Endothelial cell of umbilical vein (primary cell): ENCODE measurements around the gene ZNF679. TPM values are rescaled to one million over a fixed set of nuclear protein-coding genes. Genes with fewer than 3 reads are reported as not detected.

ENCODE experiments used
- BruUV-seq: library from RNA; stranded (reverse); fragments of 400-500 nt; replicated peaks from 2 replicates; lab custom pipeline; 2021; lab: Mats Ljungman, UMichigan
- CTCF ChIA-PET: fragments of 300-600, 350-600 bp; sonication (Branson Sonifier 250); formaldehyde crosslinking; loops from one replicate; lab custom pipeline; 2021; ENCODE audit warnings: antibody characterized with exemption, inconsistent platforms; lab: Charles Lee
- POLR2A ChIA-PET: fragments of 300-600, 350-600 bp; sonication (Branson Sonifier 250); formaldehyde crosslinking; loops from one replicate; lab custom pipeline; 2021; ENCODE audit warnings: antibody characterized with exemption, inconsistent platforms; lab: Charles Lee
- DNase-seq: peaks from one replicate; pipeline ENCODE4 v3.0.0-alpha.2; 2011; ENCODE audit warnings: low read depth, low spot score
- FAIRE-seq: peaks from 2 replicates; lab custom pipeline; 2011; peaks lifted over from hg19 to GRCh38; lab: Jason Lieb, UNC
- H2AFZ ChIP-seq: 2 replicates; pipeline ENCODE4 v1.6.0; 2012; ENCODE audit warnings: low read depth, low read length, control low read depth, inconsistent platforms
- H3K27ac ChIP-seq: 2 replicates; pipeline ENCODE4 v1.5.1; 2011; ENCODE audit warnings: low read depth, mild to moderate bottlenecking, control low read depth, low read length, moderate library complexity; ENCODE audit not compliant: insufficient read depth
- H3K27me3 ChIP-seq, 2 experiments: 2 replicates each; pipeline versions ENCODE4 v1.6.0 to v1.6.1; 2011; ENCODE audit warnings: low read length in 2 of 2, mixed read lengths in 1 of 2; ENCODE audit not compliant: control insufficient read depth in 2 of 2, insufficient read depth in 2 of 2
- H3K36me3 ChIP-seq, 2 experiments: 2 replicates in 1 of 2; 3 replicates in 1 of 2; pipeline ENCODE4 v1.5.1; 2011; ENCODE audit warnings: low read length in 2 of 2, mild to moderate bottlenecking in 1 of 2, moderate library complexity in 1 of 2; ENCODE audit not compliant: control insufficient read depth in 2 of 2, insufficient read depth in 2 of 2; ENCODE audit errors: extremely low read depth in 1 of 2
- H3K4me1 ChIP-seq: 3 replicates; pipeline ENCODE4 v1.5.1; 2011; ENCODE audit warnings: mild to moderate bottlenecking, low read length; ENCODE audit not compliant: control insufficient read depth, insufficient read depth; ENCODE audit errors: extremely low read depth
- H3K4me2 ChIP-seq: 2 replicates; pipeline ENCODE4 v1.6.1; 2011; ENCODE audit warnings: low read length, control low read depth, mixed read lengths; ENCODE audit not compliant: insufficient read depth
- H3K4me3 ChIP-seq, 3 experiments: fragments of 200-600 bp in 1 of 3; sonication (generic), shearing (Covaris generic) in 1 of 3; replicated peaks in 1 of 3; 2 replicates each; pipeline ENCODE4 v1.5.1; 2011 to 2016; ENCODE audit warnings: control low read depth in 3 of 3, low read length in 3 of 3, mild to moderate bottlenecking in 2 of 3, inconsistent platforms in 1 of 3, low read depth in 1 of 3, moderate library complexity in 1 of 3; ENCODE audit not compliant: insufficient read depth in 1 of 3
- H3K79me2 ChIP-seq: 2 replicates; pipeline ENCODE4 v1.6.0; 2012; ENCODE audit warnings: low read length, inconsistent platforms; ENCODE audit not compliant: control insufficient read depth, insufficient read depth
- H3K9ac ChIP-seq: replicated peaks from 2 replicates; pipeline ENCODE3; 2011; ENCODE audit warnings: low read length, control low read depth; ENCODE audit not compliant: insufficient read depth; ENCODE audit errors: extremely low read depth
- H3K9me1 ChIP-seq: replicated peaks from 3 replicates; pipeline ENCODE4 v1.6.0; 2011; ENCODE audit warnings: mild to moderate bottlenecking, low read length; ENCODE audit not compliant: control insufficient read depth, insufficient read depth; ENCODE audit errors: extremely low read depth
- H3K9me3 ChIP-seq: replicated peaks from 2 replicates; pipeline ENCODE4 v1.5.1; 2012; ENCODE audit warnings: low read length, inconsistent platforms; ENCODE audit not compliant: control insufficient read depth, insufficient read depth
- H4K20me1 ChIP-seq: replicated peaks from 2 replicates; pipeline ENCODE3; 2011; ENCODE audit warnings: mild to moderate bottlenecking, low read length; ENCODE audit not compliant: control insufficient read depth, insufficient read depth; ENCODE audit errors: extremely low read depth
- EZH2 ChIP-seq: IDR thresholded peaks from 2 replicates; pipeline ENCODE4 v1.6.1; 2012; ENCODE audit warnings: borderline replicate concordance, low read depth, mild to moderate bottlenecking, moderate library complexity, low read length, inconsistent platforms; ENCODE audit not compliant: severe bottlenecking
- FOS ChIP-seq: IDR thresholded peaks from 2 replicates; pipeline ENCODE4 v1.6.1; 2011; ENCODE audit warnings: mild to moderate bottlenecking, low read length, moderate library complexity, borderline replicate concordance; ENCODE audit not compliant: insufficient read depth
- GATA2 ChIP-seq: IDR thresholded peaks from 2 replicates; pipeline ENCODE4 v1.7.0; 2011; ENCODE audit warnings: low read depth, mild to moderate bottlenecking, moderate library complexity, mixed read lengths, low read length; ENCODE audit not compliant: insufficient read length, insufficient read depth
- JUN ChIP-seq: IDR thresholded peaks from 2 replicates; pipeline ENCODE4 v1.6.1; 2011; ENCODE audit warnings: borderline replicate concordance, low read depth; ENCODE audit not compliant: insufficient read length, insufficient read depth
- MYC ChIP-seq: IDR thresholded peaks from one replicate; pipeline ENCODE4 v1.6.1; 2011; ENCODE audit warnings: mild to moderate bottlenecking, low read depth, low read length
- POLR2A ChIP-seq: IDR thresholded peaks from 2 replicates; pipeline ENCODE4 v1.6.1; 2012; ENCODE audit warnings: low read depth, mild to moderate bottlenecking, control low read depth, low read length
- POLR2AphosphoS5 ChIP-seq: IDR thresholded peaks from 2 replicates; pipeline ENCODE4 v1.6.1; 2012; ENCODE audit warnings: low read depth, mild to moderate bottlenecking, control low read depth, low read length, moderate library complexity; ENCODE audit not compliant: insufficient read depth
- dilution Hi-C: fragments of 300-500 bp; cut with MboI; formaldehyde crosslinking; loops from one replicate; pipeline ENCODE4 v1.15.0; 2019; ENCODE audit warnings: low sequenced_read_pairs; ENCODE audit not compliant: extremely low pct_ligation_motif_present
- intact Hi-C: fragments of 100-400 bp; cut with micrococcal nuclease; formaldehyde crosslinking; loops from one replicate; pipeline ENCODE4 v1.10.0; 2022
- polyA plus RNA-seq, 4 experiments: library from polyadenylated mRNA; depleted of rRNA in 3 of 4; stranded (reverse) in 3 of 4; unstranded in 1 of 4; fragments of >200 nt; gene quantifications; 2 replicates each; pipeline versions ENCODE4 v1.2.1 to v1.2.3, GENCODE V29; 2011 to 2012; ENCODE audit warnings: missing spikeins in 1 of 4
- total RNA-seq: library from RNA; stranded (reverse); gene quantifications from 2 replicates; pipeline ENCODE4 v1.2.3, GENCODE V29; 2021
- TF ChIP-seq, protein P1 (sequence below): IDR thresholded peaks from 2 replicates; pipeline ENCODE4 v1.6.1; 2011; ENCODE audit not compliant: insufficient read depth, insufficient read length
- TF ChIP-seq, protein P2 (sequence below), 2 donors: IDR thresholded peaks; 1 replicate in 1 of 2; 2 replicates in 1 of 2; pipeline ENCODE4 v1.5.1; 2011; ENCODE audit warnings: low read length in 2 of 2, mild to moderate bottlenecking in 2 of 2, moderate library complexity in 2 of 2, control low read depth in 1 of 2, inconsistent platforms in 1 of 2, low read depth in 1 of 2; ENCODE audit not compliant: insufficient read depth in 1 of 2; ENCODE audit errors: extremely low read depth in 1 of 2

Gene ZNF679
- total and polyA plus RNA-seq, 2 donors (not counting 3 experiments of a cell fraction or from before 2014, with no cell fraction given), result not detected

GRCh38 chr7:64192775-64193174 is 35.5 kb upstream of the ZNF679 start:
- BruUV-seq, result no TSS peak
- intact Hi-C loops (no loop called here), dilution Hi-C loops (no loop called here)
- no peak overlapping the region for H3K9ac ChIP-seq
- DNase-seq, result no peak
- no peak overlapping the region for H2AFZ ChIP-seq
- TF ChIP-seq POLR2AphosphoS5 (no peak), EZH2 (no peak), JUN (no peak), GATA2 (no peak), POLR2A (no peak), FOS (no peak), MYC (no peak)
- TF ChIP-seq, protein P1, sequence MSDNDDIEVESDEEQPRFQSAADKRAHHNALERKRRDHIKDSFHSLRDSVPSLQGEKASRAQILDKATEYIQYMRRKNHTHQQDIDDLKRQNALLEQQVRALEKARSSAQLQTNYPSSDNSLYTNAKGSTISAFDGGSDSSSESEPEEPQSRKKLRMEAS, result no peak
- TF ChIP-seq, protein P2, sequence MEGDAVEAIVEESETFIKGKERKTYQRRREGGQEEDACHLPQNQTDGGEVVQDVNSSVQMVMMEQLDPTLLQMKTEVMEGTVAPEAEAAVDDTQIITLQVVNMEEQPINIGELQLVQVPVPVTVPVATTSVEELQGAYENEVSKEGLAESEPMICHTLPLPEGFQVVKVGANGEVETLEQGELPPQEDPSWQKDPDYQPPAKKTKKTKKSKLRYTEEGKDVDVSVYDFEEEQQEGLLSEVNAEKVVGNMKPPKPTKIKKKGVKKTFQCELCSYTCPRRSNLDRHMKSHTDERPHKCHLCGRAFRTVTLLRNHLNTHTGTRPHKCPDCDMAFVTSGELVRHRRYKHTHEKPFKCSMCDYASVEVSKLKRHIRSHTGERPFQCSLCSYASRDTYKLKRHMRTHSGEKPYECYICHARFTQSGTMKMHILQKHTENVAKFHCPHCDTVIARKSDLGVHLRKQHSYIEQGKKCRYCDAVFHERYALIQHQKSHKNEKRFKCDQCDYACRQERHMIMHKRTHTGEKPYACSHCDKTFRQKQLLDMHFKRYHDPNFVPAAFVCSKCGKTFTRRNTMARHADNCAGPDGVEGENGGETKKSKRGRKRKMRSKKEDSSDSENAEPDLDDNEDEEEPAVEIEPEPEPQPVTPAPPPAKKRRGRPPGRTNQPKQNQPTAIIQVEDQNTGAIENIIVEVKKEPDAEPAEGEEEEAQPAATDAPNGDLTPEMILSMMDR (IDR thresholded peaks at IDR 0.05; ENCODE audit: extremely low read depth in 1 of 2, insufficient read depth in 1 of 2, low read depth in 1 of 2, low read length in 2 of 2), result no peak
- H3K27ac ChIP-seq, result no peak overlapping the region
- H3K9me3 ChIP-seq, result peaks cover 6% of the 10 kb centered on the region
- no peak overlapping the region for H3K4me2 ChIP-seq
- H3K36me3 ChIP-seq, result no peaks in the 10 kb centered on the region
- POLR2A ChIA-PET, result no interaction called here
- H3K4me1 ChIP-seq, result no peaks in the 10 kb centered on the region
- no peak overlapping the region for H3K4me3 ChIP-seq
- no peak for FAIRE-seq
- no peaks in the 10 kb centered on the region for H3K27me3 ChIP-seq
- H3K79me2 ChIP-seq, result no peaks in the 10 kb centered on the region
- H3K9me1 ChIP-seq, result no peaks in the 10 kb centered on the region
- CTCF ChIA-PET, result no interaction called here
- no peaks in the 10 kb centered on the region for H4K20me1 ChIP-seq
